ENCODE results near the gene USF3.

GRCh38 chr3:113601240-113601639, 95.2 kb downstream of the USF3 start:
- TF ChIP-seq CTCF (IDR thresholded peaks at IDR 0.05) (no peak), POLR2A (IDR thresholded peaks at IDR 0.05) (no peak)

Data from lower leg skin (tissue), 3 donors.